Brain microvascular endothelial cell (primary cell): Measurements from ENCODE around the gene STIMATE.

Experiments used
- DNase-seq: peaks from one replicate; pipeline ENCODE4 v3.0.0-alpha.2; 2020
- H3K27ac ChIP-seq: fragments of 250-450 bp; sonication (Bioruptor Pico); 2 replicates; pipeline ENCODE4 v1.5.1; 2020; ENCODE audit warnings: mild to moderate bottlenecking, moderate library complexity
- H3K27me3 ChIP-seq: fragments of 250-450 bp; sonication (Bioruptor Pico); replicated peaks from 2 replicates; pipeline ENCODE4 v1.5.1; 2020; ENCODE audit warnings: mild to moderate bottlenecking
- H3K36me3 ChIP-seq: fragments of 250-450 bp; sonication (Bioruptor Pico); replicated peaks from 2 replicates; pipeline ENCODE4 v1.5.1; 2020; ENCODE audit warnings: mild to moderate bottlenecking
- H3K4me3 ChIP-seq: 2 replicates; pipeline ENCODE4 v1.5.1; 2011; ENCODE audit warnings: low read depth, mild to moderate bottlenecking, control low read depth, low read length, moderate library complexity
- CTCF ChIP-seq: IDR thresholded peaks from 2 replicates; pipeline ENCODE4 v1.5.1; 2011; ENCODE audit warnings: low read depth, mild to moderate bottlenecking, moderate library complexity, low read length, control low read depth, inconsistent platforms; ENCODE audit errors: missing control alignments
- in situ Hi-C: cut with HindIII; loops from 2 replicates; pipeline ENCODE4 v1.10.0; 2017; ENCODE audit warnings: low sequenced_read_pairs, low pct_ligation_motif_present

STIMATE gene

GRCh38 chr3:52915294-52915693, 17.9 kb upstream of the STIMATE start:
- no peak overlapping the region for H3K4me3 ChIP-seq
- H3K36me3 ChIP-seq = no peaks in the 10 kb centered on the region
- TF ChIP-seq CTCF = no peak
- no peaks in the 10 kb centered on the region for H3K27me3 ChIP-seq
- DNase-seq = no peak
- in situ Hi-C loops = no loop called here
- H3K27ac ChIP-seq = no peak overlapping the region

GRCh38 chr3:52912885-52913731, 15.8 kb upstream of the STIMATE start:
- H3K27me3 ChIP-seq = no peaks in the 10 kb centered on the region
- no peaks in the 10 kb centered on the region for H3K36me3 ChIP-seq
- no peak for DNase-seq
- H3K27ac ChIP-seq = no peak overlapping the region
- in situ Hi-C loops = no loop called here
- H3K4me3 ChIP-seq = no peak overlapping the region
- TF ChIP-seq CTCF = no peak

- Histone ChIP-seq H3K4me3 (no peak overlapping the region), H3K27me3 (no peaks in the 10 kb centered on the region), H3K36me3 (no peaks in the 10 kb centered on the region), H3K27ac (no peak overlapping the region)
- in situ Hi-C loops = no loop called here
- no peak for TF ChIP-seq CTCF
- no peak for DNase-seq
These were observed 13.5 kb upstream of the STIMATE start for GRCh38 chr3:52910823-52911222.

- H3K36me3 ChIP-seq = no peaks in the 10 kb centered on the region
- in situ Hi-C loops = no loop called here
- no peak for DNase-seq
These were observed 10.1 kb upstream of the STIMATE start for GRCh38 chr3:52907497-52907896.

GRCh38 chr3:52904552-52904951, 7.2 kb upstream of the STIMATE start:
- in situ Hi-C loops = no loop called here
- Histone ChIP-seq H3K27ac (no peak overlapping the region), H3K4me3 (no peak overlapping the region), H3K27me3 (no peaks in the 10 kb centered on the region), H3K36me3 (no peaks in the 10 kb centered on the region)
- no peak for TF ChIP-seq CTCF
- DNase-seq = no peak

More at GRCh38 chr3:52907497-52907896, 10.1 kb upstream of the STIMATE start:
- Histone ChIP-seq H3K27ac (no peak overlapping the region), H3K27me3 (no peaks in the 10 kb centered on the region), H3K4me3 (no peak overlapping the region)
- TF ChIP-seq CTCF = peak; percentile 8

GRCh38 chr3:52904000-52904399, 6.7 kb upstream of the STIMATE start:
- H3K4me3 ChIP-seq = no peak overlapping the region
- no peak overlapping the region for H3K27ac ChIP-seq
- in situ Hi-C loops = no loop called here
- no peaks in the 10 kb centered on the region for H3K27me3 ChIP-seq
- DNase-seq = no peak
- no peak for TF ChIP-seq CTCF
- H3K36me3 ChIP-seq = no peaks in the 10 kb centered on the region
